C4-2B (cell line): ENCODE measurements around the gene YBX3.
A peak's percentile ranks its signal among the peaks of the same experiment; 100 is the strongest.

Source experiments
- H3K27ac ChIP-seq: fragments of 450-650 bp; 2 replicates; pipeline ENCODE4 v1.5.1; 2017
- CTCF ChIP-seq: fragments of 450-650 bp; conservative IDR thresholded peaks from 2 replicates; pipeline ENCODE4 v1.5.1; 2017; ENCODE audit warnings: mild to moderate bottlenecking
- ZFX ChIP-seq: fragments of 450-650 bp; IDR thresholded peaks from 2 replicates; pipeline ENCODE4 v1.6.1; 2017

YBX3 gene

GRCh38 chr12:10700581-10700980 is 22.5 kb downstream of the YBX3 start:
- no peak for TF ChIP-seq CTCF
- TF ChIP-seq ZFX = no peak
- H3K27ac ChIP-seq = no peak overlapping the region

- no peak overlapping the region for H3K27ac ChIP-seq
- no peak for TF ChIP-seq ZFX
Measured at GRCh38 chr12:10697862-10698261, 25.3 kb downstream of the YBX3 start.

- H3K27ac ChIP-seq = no peak overlapping the region
- TF ChIP-seq ZFX (no peak), CTCF (no peak)
Measured at GRCh38 chr12:10697156-10697555, 26.0 kb downstream of the YBX3 start.

- TF ChIP-seq CTCF = no peak
- TF ChIP-seq ZFX = no peak
- H3K27ac ChIP-seq = no peak overlapping the region
Measured at GRCh38 chr12:10690906-10691305, 32.2 kb downstream of the YBX3 start.

- no peak overlapping the region for H3K27ac ChIP-seq
- no peak for TF ChIP-seq ZFX
Measured at GRCh38 chr12:10689146-10689545, 34.0 kb downstream of the YBX3 start.

- TF ChIP-seq ZFX (no peak), CTCF (no peak)
- no peak overlapping the region for H3K27ac ChIP-seq
Measured at GRCh38 chr12:10688042-10688441, 35.1 kb downstream of the YBX3 start.

- peak within 1 kb of the TSS; percentile 71 for H3K27ac ChIP-seq
- TF ChIP-seq ZFX = no peak
- peak; percentile 99 for TF ChIP-seq CTCF
Measured at GRCh38 chr12:10673659-10674384, 49.3 kb downstream of the YBX3 start, which contains the start of gene STYK1. Gene STYK1, minus strand, starts transcription at chr12:10674052. Its CDS starts 39,434 bp downstream, at chr12:10634618.

GRCh38 chr12:10672231-10672868 is 50.8 kb downstream of the YBX3 start:
- TF ChIP-seq CTCF = no peak
- peak overlapping the region; percentile 71; the same call in 1 of the 2 replicates for H3K27ac ChIP-seq
